Measurements from ENCODE around the gene NUTM2E.
"Not testable (repeated sequence)": the region's sequence is repeated elsewhere in the genome, so short reads cannot be mapped to it uniquely, and the experiment has no call there.

DNA sequence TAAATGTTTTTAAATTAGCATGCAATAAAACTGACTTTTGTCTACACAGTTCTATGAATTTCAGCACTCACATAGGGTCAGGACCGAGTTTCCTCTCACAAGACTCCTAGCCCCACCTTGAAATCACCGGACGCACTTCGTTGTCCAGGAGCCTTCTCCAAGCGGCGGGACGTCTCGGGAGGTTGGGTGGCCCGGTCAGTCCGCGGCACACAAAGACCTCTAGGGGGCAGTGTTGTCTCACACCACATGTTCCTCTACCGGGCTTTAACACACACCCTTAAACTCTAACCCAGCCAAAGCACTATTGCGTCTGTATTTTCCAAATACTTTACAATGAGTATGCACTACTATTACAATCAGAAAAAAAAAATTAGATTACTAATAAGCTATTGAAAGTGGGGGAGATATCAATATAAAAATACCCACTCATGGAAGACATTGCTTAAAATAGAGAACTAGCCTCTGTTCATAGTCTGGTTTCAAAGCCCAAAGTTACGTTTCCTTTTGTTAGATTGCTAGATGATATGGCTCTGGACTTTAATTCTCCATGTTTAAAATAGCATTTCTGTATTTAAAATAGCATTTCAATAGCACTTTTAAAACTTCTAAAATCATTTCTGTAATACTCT lies 47.1 kb upstream of the NUTM2E start:
- TF ChIP-seq, protein P1, sequence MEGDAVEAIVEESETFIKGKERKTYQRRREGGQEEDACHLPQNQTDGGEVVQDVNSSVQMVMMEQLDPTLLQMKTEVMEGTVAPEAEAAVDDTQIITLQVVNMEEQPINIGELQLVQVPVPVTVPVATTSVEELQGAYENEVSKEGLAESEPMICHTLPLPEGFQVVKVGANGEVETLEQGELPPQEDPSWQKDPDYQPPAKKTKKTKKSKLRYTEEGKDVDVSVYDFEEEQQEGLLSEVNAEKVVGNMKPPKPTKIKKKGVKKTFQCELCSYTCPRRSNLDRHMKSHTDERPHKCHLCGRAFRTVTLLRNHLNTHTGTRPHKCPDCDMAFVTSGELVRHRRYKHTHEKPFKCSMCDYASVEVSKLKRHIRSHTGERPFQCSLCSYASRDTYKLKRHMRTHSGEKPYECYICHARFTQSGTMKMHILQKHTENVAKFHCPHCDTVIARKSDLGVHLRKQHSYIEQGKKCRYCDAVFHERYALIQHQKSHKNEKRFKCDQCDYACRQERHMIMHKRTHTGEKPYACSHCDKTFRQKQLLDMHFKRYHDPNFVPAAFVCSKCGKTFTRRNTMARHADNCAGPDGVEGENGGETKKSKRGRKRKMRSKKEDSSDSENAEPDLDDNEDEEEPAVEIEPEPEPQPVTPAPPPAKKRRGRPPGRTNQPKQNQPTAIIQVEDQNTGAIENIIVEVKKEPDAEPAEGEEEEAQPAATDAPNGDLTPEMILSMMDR (IDR thresholded peaks at IDR 0.05): peak in 1 of 3 donors; percentile 50
- TF ChIP-seq POLR2AphosphoS5 (IDR thresholded peaks at IDR 0.05): not testable (repeated sequence)

Measured in breast epithelium (tissue), 3 donors.